LNCaP clone FGC (cell line): ENCODE data around the gene NMNAT1.

Source experiments
- DNase-seq: peaks from one replicate; pipeline ENCODE4 v3.0.0-alpha.2; 2011; ENCODE audit warnings: low read depth
- H3K4me3 ChIP-seq: 2 replicates; pipeline ENCODE4 v1.5.1; 2011; ENCODE audit warnings: mild to moderate bottlenecking, low read depth, low read length, control low read depth
- CTCF ChIP-seq: IDR thresholded peaks from 2 replicates; pipeline ENCODE4 v1.5.1; 2012; ENCODE audit warnings: mild to moderate bottlenecking; ENCODE audit not compliant: control insufficient read depth, insufficient read depth; ENCODE audit errors: extremely low read depth

NMNAT1 gene

GRCh38 chr1:9903801-9904527, 39.3 kb upstream of the NMNAT1 start:
- no peak for TF ChIP-seq CTCF
- DNase-seq = no peak
- H3K4me3 ChIP-seq = no peak overlapping the region

GRCh38 chr1:9904596-9904995, 38.7 kb upstream of the NMNAT1 start:
- TF ChIP-seq CTCF = no peak
- no peak for DNase-seq
- H3K4me3 ChIP-seq = no peak overlapping the region

- no peak overlapping the region for H3K4me3 ChIP-seq
- TF ChIP-seq CTCF = no peak
- DNase-seq = no peak
Measured at GRCh38 chr1:9905010-9905409, 38.3 kb upstream of the NMNAT1 start.

- TF ChIP-seq CTCF = no peak
Measured at GRCh38 chr1:9906466-9906865, 36.8 kb upstream of the NMNAT1 start.

GRCh38 chr1:9907441-9907840, 35.8 kb upstream of the NMNAT1 start:
- no peak for DNase-seq
- H3K4me3 ChIP-seq = no peak overlapping the region
- TF ChIP-seq CTCF = no peak

More at GRCh38 chr1:9906466-9906865, 36.8 kb upstream of the NMNAT1 start:
- no peak for DNase-seq
- no peak overlapping the region for H3K4me3 ChIP-seq

- H3K4me3 ChIP-seq = peak overlapping the region; percentile 87
- no peak for TF ChIP-seq CTCF
- DNase-seq = no peak
Measured at GRCh38 chr1:9908871-9909233, 34.4 kb upstream of the NMNAT1 start.
